NCI-H524 (cell line): ENCODE results near the gene ST3GAL6.

Experiments used
- DNase-seq, 2 experiments: peaks; one replicate each; lab custom pipeline; 2025; lab: John Stamatoyannopoulos, UW

ST3GAL6 gene

GRCh38 chr3:98763076-98763475 is at the start of gene ST3GAL6:
TSS of gene ST3GAL6 (plus strand) at chr3:98763340. CDS start at chr3:98768441, 5,101 bp downstream.
- DNase-seq: no peak

- no peak for DNase-seq
Observed at GRCh38 chr3:98713984-98714383, 49.2 kb upstream of the ST3GAL6 start.

- DNase-seq: no peak
Observed at GRCh38 chr3:98717584-98717983, 45.6 kb upstream of the ST3GAL6 start.

GRCh38 chr3:98718730-98719129 is 44.4 kb upstream of the ST3GAL6 start:
- DNase-seq: no peak

- no peak for DNase-seq
Observed at GRCh38 chr3:98721776-98722175, 41.4 kb upstream of the ST3GAL6 start.

- DNase-seq: no peak
Observed at GRCh38 chr3:98722389-98722788, 40.8 kb upstream of the ST3GAL6 start.

- DNase-seq: no peak
Observed at GRCh38 chr3:98725352-98725751, 37.8 kb upstream of the ST3GAL6 start.

- no peak for DNase-seq
Observed at GRCh38 chr3:98726084-98726483, 37.1 kb upstream of the ST3GAL6 start.

- no peak for DNase-seq
Observed at GRCh38 chr3:98727638-98728037, 35.5 kb upstream of the ST3GAL6 start.

- no peak for DNase-seq
Observed at GRCh38 chr3:98728672-98729071, 34.5 kb upstream of the ST3GAL6 start.

- no peak for DNase-seq
Observed at GRCh38 chr3:98730338-98730737, 32.8 kb upstream of the ST3GAL6 start.

- no peak for DNase-seq
Observed at GRCh38 chr3:98730886-98731537, 32.1 kb upstream of the ST3GAL6 start.

- DNase-seq: peak; percentile 42 to 75
Observed at GRCh38 chr3:98731720-98732285, 31.3 kb upstream of the ST3GAL6 start.

GRCh38 chr3:98732286-98733052 is 30.7 kb upstream of the ST3GAL6 start:
- DNase-seq: peak; percentile 36 to 85

GRCh38 chr3:98733053-98733811 is 29.9 kb upstream of the ST3GAL6 start:
- DNase-seq: peak; percentile 47 to 53

GRCh38 chr3:98733812-98734281 is 29.3 kb upstream of the ST3GAL6 start:
- peak; percentile 47 to 74 for DNase-seq

GRCh38 chr3:98734306-98734705 is 28.8 kb upstream of the ST3GAL6 start:
- DNase-seq: peak; percentile 42 to 67

GRCh38 chr3:98734735-98735134 is 28.4 kb upstream of the ST3GAL6 start:
- peak; percentile 62 to 94 for DNase-seq

GRCh38 chr3:98735296-98735695 is 27.8 kb upstream of the ST3GAL6 start:
- DNase-seq: no peak

GRCh38 chr3:98735761-98736269 is 27.3 kb upstream of the ST3GAL6 start:
- no peak for DNase-seq

- DNase-seq: no peak
Observed at GRCh38 chr3:98737301-98737700, 25.8 kb upstream of the ST3GAL6 start.

GRCh38 chr3:98739266-98739665 is 23.9 kb upstream of the ST3GAL6 start:
- DNase-seq: no peak
